Activated naive CD8-positive, alpha-beta T cell treated with anti-CD3 and anti-CD28 coated beads, Interleukin-2, amount 10 ng/mL, durations not matched to agents 7 days and 5 days (primary cell): Measurements from ENCODE around the gene DPYD. TPM values are rescaled to one million over a fixed set of nuclear protein-coding genes. Genes with fewer than 3 reads are reported as not detected.

Experiments
- ATAC-seq: fragments of 150-1000 bp; cut with Tn5 transposase; one replicate; pipeline ENCODE4 v1.10.0; 2021; ENCODE audit warnings: low read depth, moderate library complexity
- POLR2A ChIA-PET: fragments of 350-600 bp; sonication (Branson Sonifier 250); formaldehyde crosslinking; loops from one replicate; lab custom pipeline; 2021; ENCODE audit warnings: antibody characterized with exemption; lab: Charles Lee
- DNase-seq: peaks from one replicate; pipeline ENCODE4 v3.0.0; 2021
- H3K27ac Mint-ChIP-seq: one replicate; pipeline ENCODE4 v1.8.0; 2022; ENCODE audit warnings: mild to moderate bottlenecking, mixed read lengths
- H3K27me3 Mint-ChIP-seq: one replicate; pipeline ENCODE4 v1.8.0; 2022; ENCODE audit warnings: mild to moderate bottlenecking, moderate library complexity, mixed read lengths
- H3K36me3 Mint-ChIP-seq: one replicate; pipeline ENCODE4 v1.8.0; 2021; ENCODE audit warnings: mild to moderate bottlenecking, mixed read lengths
- H3K4me1 Mint-ChIP-seq: one replicate; pipeline ENCODE4 v1.8.0; 2021; ENCODE audit warnings: mixed read lengths
- H3K4me3 Mint-ChIP-seq: one replicate; pipeline ENCODE4 v1.8.0; 2022; ENCODE audit warnings: mild to moderate bottlenecking, moderate library complexity, mixed read lengths
- H3K9me3 Mint-ChIP-seq: one replicate; pipeline ENCODE4 v1.8.0; 2021; ENCODE audit warnings: mixed read lengths
- total RNA-seq, 2 experiments: library from RNA; stranded (reverse); gene quantifications; one replicate each; pipeline ENCODE4 v1.2.3, GENCODE V29; 2021

DPYD gene
- total RNA-seq, 2 experiments from 2014 or later: 42.0 to 42.3 TPM

GRCh38 chr1:97077221-97077620 is 843.6 kb downstream of the DPYD start:
- ATAC-seq (no peak), DNase-seq (no peak)
- Mint-ChIP-seq H3K36me3 (peaks cover 2% of the 10 kb centered on the region), H3K4me1 (no peaks in the 10 kb centered on the region), H3K27me3 (no peaks in the 10 kb centered on the region), H3K9me3 (no peaks in the 10 kb centered on the region), H3K27ac (no peak overlapping the region), H3K4me3 (no peak overlapping the region)
- POLR2A ChIA-PET: no interaction called here

DNA sequence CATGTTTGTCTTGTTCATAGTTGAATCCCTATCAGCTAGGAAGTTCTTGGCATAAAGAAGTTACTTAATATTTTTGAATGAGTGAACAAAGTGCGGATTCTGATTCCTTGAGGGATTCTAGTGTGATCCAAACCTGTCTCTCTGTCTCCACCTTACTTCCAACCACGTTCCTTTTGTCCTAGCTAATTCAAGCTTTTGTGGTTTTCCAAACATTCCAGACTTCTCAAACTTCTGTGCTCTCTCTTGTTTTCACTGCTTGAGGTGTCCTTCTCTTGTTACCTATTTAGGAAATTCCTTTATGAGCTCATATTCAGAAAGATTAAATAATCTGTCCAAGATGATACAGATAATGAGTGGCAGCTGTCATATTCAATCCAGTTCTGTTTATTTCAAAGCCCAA is 846.1 kb downstream of the DPYD start:
- H3K27me3 Mint-ChIP-seq: no peaks in the 10 kb centered on the region
- no peak overlapping the region for H3K4me3 Mint-ChIP-seq
- DNase-seq (no peak), ATAC-seq (no peak)
- H3K9me3 Mint-ChIP-seq: no peaks in the 10 kb centered on the region
- peaks cover 2% of the 10 kb centered on the region for H3K36me3 Mint-ChIP-seq
- POLR2A ChIA-PET: no interaction called here
- H3K27ac Mint-ChIP-seq: no peak overlapping the region
- peaks cover 1% of the 10 kb centered on the region for H3K4me1 Mint-ChIP-seq

DNA sequence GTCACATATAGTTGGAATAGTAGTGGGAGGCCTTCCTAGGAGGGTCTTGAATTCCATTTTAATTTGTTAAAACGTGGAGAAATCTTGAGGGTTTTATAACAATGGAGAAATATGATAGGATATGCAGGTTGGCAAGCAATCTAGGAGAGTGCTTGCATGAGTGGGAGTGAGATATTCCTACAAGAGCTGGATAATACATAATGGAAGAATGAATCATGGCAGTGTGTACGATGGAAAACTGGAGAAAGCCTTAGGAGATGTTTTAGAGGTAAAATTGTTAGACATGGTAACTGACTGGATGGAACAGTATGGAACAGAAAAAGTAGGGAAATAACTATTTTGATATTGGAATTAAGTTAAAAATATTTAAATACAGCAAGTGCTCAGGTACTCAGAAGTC is 846.9 kb downstream of the DPYD start:
- H3K27me3 Mint-ChIP-seq: no peaks in the 10 kb centered on the region
- POLR2A ChIA-PET: no interaction called here
- no peak for ATAC-seq
- peaks cover 1% of the 10 kb centered on the region for H3K9me3 Mint-ChIP-seq
- H3K4me1 Mint-ChIP-seq: peaks cover 1% of the 10 kb centered on the region
- no peak overlapping the region for H3K27ac Mint-ChIP-seq
- H3K36me3 Mint-ChIP-seq: peaks cover under 1% of the 10 kb centered on the region
- no peak for DNase-seq
- no peak overlapping the region for H3K4me3 Mint-ChIP-seq

DNA sequence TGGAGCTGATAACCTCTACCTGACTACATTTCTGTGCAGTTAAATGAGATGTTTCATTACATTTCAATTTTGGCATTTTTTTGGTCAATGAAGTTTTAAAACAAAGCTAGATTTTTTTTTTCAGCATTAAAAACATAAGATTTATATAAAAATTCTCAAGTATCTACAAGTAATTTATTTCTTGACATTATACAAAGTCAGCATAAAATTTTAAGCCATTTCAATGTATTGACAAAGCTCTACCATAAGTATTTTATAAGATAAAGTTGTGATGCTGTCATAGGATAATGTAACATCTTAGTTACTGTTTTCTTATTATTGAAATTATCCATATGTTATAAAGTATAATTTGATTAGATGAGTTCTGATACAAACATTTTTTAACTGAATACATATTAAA is 847.7 kb downstream of the DPYD start:
- peaks cover 1% of the 10 kb centered on the region for H3K4me1 Mint-ChIP-seq
- no peaks in the 10 kb centered on the region for H3K36me3 Mint-ChIP-seq
- POLR2A ChIA-PET: no interaction called here
- H3K9me3 Mint-ChIP-seq: peaks cover 1% of the 10 kb centered on the region
- H3K4me3 Mint-ChIP-seq: no peak overlapping the region
- H3K27ac Mint-ChIP-seq: no peak overlapping the region
- ATAC-seq (no peak), DNase-seq (no peak)
- H3K27me3 Mint-ChIP-seq: no peaks in the 10 kb centered on the region

- peaks cover 1% of the 10 kb centered on the region for H3K9me3 Mint-ChIP-seq
- no peak overlapping the region for H3K27ac Mint-ChIP-seq
- no peak overlapping the region for H3K4me3 Mint-ChIP-seq
- POLR2A ChIA-PET: no interaction called here
- H3K36me3 Mint-ChIP-seq: no peaks in the 10 kb centered on the region
- no peak for ATAC-seq
- no peak for DNase-seq
- H3K4me1 Mint-ChIP-seq: peaks cover 1% of the 10 kb centered on the region
- H3K27me3 Mint-ChIP-seq: no peaks in the 10 kb centered on the region
These were observed 849.7 kb downstream of the DPYD start for GRCh38 chr1:97071173-97071572.

GRCh38 chr1:97070376-97070775 is 850.5 kb downstream of the DPYD start:
- H3K27ac Mint-ChIP-seq: no peak overlapping the region
- H3K9me3 Mint-ChIP-seq: peaks cover 1% of the 10 kb centered on the region
- no peak for DNase-seq
- peaks cover 1% of the 10 kb centered on the region for H3K4me1 Mint-ChIP-seq
- POLR2A ChIA-PET: no interaction called here
- no peaks in the 10 kb centered on the region for H3K36me3 Mint-ChIP-seq
- H3K4me3 Mint-ChIP-seq: no peak overlapping the region
- H3K27me3 Mint-ChIP-seq: no peaks in the 10 kb centered on the region
- ATAC-seq: no peak

DNA sequence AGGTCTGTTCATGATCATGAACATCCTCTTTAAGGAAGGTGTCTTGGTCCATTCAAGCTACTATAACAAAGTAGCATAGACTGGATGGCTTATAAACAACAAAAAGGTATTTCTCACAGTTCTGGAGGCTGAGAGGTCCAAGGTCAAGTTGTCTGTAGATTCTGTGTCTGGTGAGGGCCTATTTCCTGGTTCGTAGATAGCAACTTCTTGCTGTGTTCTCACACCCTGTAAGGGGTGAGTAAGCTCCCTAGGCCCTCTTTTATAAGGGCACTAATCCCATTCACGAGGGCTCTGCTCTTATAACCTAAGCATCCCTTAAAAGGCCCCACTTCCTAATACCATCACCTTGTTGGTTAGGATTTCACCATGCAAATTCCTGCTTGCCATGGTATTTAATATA is 851.5 kb downstream of the DPYD start:
- H3K27ac Mint-ChIP-seq: no peak overlapping the region

DNA sequence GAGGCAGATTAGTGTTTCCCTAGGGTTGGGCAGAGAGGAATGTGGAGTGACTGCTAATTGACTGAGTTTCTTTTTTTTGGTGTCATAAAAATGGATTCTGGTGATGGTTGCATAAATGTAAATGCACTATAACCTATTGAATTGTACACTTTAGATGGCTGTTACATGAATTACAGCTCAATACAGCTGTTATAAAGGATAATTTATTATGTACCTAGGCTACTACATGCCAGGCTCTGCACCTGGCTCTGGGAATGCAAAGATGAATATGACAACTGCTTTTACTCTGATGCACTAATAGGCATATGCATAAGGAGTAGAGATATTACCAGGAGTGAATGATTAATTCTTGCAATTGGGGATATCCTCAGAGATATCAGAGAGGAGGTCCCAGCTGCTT is 854.0 kb downstream of the DPYD start:
- H3K9me3 Mint-ChIP-seq: peaks cover 4% of the 10 kb centered on the region
- H3K36me3 Mint-ChIP-seq: no peaks in the 10 kb centered on the region
- H3K4me1 Mint-ChIP-seq: peaks cover 1% of the 10 kb centered on the region
- POLR2A ChIA-PET: no interaction called here
- no peak for ATAC-seq
- no peaks in the 10 kb centered on the region for H3K27me3 Mint-ChIP-seq
- no peak for DNase-seq
- no peak overlapping the region for H3K27ac Mint-ChIP-seq
- no peak overlapping the region for H3K4me3 Mint-ChIP-seq

More for the DNA sequence above, 851.5 kb downstream of the DPYD start:
- H3K36me3 Mint-ChIP-seq: no peaks in the 10 kb centered on the region
- DNase-seq (no peak), ATAC-seq (no peak)
- no peak overlapping the region for H3K4me3 Mint-ChIP-seq
- POLR2A ChIA-PET: no interaction called here
- H3K9me3 Mint-ChIP-seq: peaks cover 1% of the 10 kb centered on the region
- peaks cover 1% of the 10 kb centered on the region for H3K4me1 Mint-ChIP-seq
- H3K27me3 Mint-ChIP-seq: no peaks in the 10 kb centered on the region

- peaks cover 9% of the 10 kb centered on the region for H3K9me3 Mint-ChIP-seq
- no peak for ATAC-seq
- H3K4me3 Mint-ChIP-seq: no peak overlapping the region
- POLR2A ChIA-PET: no interaction called here
- H3K36me3 Mint-ChIP-seq: no peaks in the 10 kb centered on the region
- H3K27me3 Mint-ChIP-seq: no peaks in the 10 kb centered on the region
- H3K27ac Mint-ChIP-seq: no peak overlapping the region
- H3K4me1 Mint-ChIP-seq: no peaks in the 10 kb centered on the region
- DNase-seq: no peak
These were observed 857.3 kb downstream of the DPYD start for GRCh38 chr1:97063532-97063931.

DNA sequence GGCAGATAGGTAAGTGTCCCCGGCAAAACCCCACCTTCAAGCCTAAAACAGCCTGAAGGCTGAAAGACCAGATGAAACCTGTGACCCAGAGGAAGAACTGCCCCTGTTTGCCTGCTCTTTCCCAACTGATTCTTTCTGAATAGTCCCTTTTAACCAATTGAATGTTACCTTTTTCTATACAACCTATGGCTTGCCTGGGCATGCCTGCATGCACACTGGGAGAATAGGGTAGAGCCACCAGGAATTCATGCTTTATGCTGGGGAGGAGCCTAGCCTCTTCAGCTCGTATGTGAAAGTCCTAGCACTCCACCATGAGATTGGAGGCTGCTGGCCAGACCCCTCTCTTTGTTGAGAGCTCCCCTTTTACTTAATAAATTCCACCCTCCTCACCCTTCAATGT is 859.2 kb downstream of the DPYD start:
- no peak for DNase-seq
- H3K27ac Mint-ChIP-seq: no peak overlapping the region
- peaks cover 9% of the 10 kb centered on the region for H3K9me3 Mint-ChIP-seq
- no peak for ATAC-seq
- H3K4me3 Mint-ChIP-seq: no peak overlapping the region
- no peaks in the 10 kb centered on the region for H3K36me3 Mint-ChIP-seq
- no peaks in the 10 kb centered on the region for H3K4me1 Mint-ChIP-seq
- H3K27me3 Mint-ChIP-seq: no peaks in the 10 kb centered on the region
- POLR2A ChIA-PET: no interaction called here

DNA sequence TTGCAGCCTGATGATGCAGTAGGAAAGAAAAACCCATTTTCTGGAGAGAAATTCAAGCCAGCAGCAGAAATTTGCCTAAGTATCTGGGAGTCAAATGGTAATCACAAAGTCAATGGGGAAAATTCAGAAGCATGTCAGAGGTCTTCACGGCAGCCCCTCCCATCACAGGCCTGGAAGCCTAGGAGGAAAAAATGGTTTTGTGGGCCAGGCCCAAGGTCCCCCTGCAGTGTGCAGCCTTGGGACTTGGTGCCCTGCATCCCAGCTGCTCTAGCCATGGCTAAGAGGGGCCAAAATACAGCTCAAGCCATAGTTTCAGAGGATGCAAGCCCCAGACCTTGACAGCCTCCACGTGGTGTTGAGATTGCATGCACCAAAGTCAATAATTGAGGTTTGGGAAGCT is 864.4 kb downstream of the DPYD start:
- Mint-ChIP-seq H3K27me3 (no peaks in the 10 kb centered on the region), H3K27ac (no peak overlapping the region), H3K9me3 (peaks cover 13% of the 10 kb centered on the region), H3K36me3 (no peaks in the 10 kb centered on the region), H3K4me3 (no peak overlapping the region), H3K4me1 (no peaks in the 10 kb centered on the region)
- ATAC-seq: no peak
- DNase-seq: no peak
- POLR2A ChIA-PET: no interaction called here

DNA sequence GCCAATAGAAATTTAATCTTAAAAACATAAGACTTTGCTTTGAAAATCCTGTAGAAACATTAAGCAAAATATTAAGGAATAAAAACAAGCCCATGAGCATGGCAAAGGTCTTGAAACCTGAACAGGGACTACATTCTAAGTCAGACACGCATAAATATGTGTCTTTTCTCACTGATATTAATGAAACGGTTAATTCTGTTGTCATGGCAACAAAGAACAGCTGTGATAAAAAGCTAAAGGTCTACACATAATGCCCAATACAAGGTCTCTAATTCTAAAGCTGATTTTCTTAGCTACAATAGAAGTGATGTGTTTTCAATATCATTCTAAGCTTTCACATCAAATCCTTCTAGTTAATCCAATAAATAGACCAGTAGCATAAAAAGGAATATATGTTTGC is 867.6 kb downstream of the DPYD start:
- Mint-ChIP-seq H3K27ac (no peak overlapping the region), H3K36me3 (no peaks in the 10 kb centered on the region), H3K9me3 (peaks cover 8% of the 10 kb centered on the region), H3K27me3 (no peaks in the 10 kb centered on the region), H3K4me1 (no peaks in the 10 kb centered on the region), H3K4me3 (no peak overlapping the region)
- DNase-seq (no peak), ATAC-seq (no peak)
- POLR2A ChIA-PET: no interaction called here

DNA sequence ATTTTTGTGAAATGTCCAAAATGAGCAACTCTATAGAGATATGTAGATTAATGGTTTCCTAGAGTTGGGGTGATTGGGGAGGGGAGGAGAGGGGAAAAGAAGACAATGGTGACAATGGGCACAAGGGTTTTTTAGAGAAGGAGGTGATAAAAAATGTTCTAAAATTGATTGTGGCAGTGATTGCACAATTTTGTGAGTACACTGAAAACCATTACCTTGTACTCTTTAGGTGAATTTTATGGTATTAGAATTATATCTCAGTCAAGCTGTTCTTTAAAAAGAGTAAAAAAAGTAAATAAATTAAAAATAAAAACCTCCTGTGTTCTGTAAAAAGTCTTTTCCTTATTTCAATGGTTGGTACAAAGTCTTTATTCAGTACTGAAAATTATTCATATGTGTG is 869.0 kb downstream of the DPYD start:
- no peak for ATAC-seq
- POLR2A ChIA-PET: no interaction called here
- H3K4me3 Mint-ChIP-seq: no peak overlapping the region
- DNase-seq: no peak
- H3K27me3 Mint-ChIP-seq: no peaks in the 10 kb centered on the region
- no peaks in the 10 kb centered on the region for H3K4me1 Mint-ChIP-seq
- H3K27ac Mint-ChIP-seq: no peak overlapping the region
- H3K9me3 Mint-ChIP-seq: peaks cover 8% of the 10 kb centered on the region
- no peaks in the 10 kb centered on the region for H3K36me3 Mint-ChIP-seq

DNA sequence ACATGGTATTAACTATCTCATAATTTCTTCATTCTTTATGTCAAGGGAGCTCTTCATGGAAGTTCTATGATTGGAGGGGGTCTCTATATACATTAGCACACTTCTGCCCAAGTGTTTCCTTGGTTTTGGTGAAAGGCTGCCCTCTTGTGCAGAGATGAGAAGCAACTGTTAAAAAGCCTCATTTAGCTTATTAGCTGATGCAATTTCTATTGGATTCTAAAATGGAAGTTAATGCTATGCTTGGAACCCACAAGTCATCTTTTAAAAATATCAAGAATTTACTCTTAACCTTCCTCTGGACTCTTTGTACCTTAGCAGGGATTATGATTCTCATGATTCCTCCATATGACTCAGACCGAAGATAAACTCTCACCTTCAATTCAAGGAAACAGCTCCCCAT is 870.3 kb downstream of the DPYD start:
- H3K27me3 Mint-ChIP-seq: no peaks in the 10 kb centered on the region
- peaks cover 3% of the 10 kb centered on the region for H3K9me3 Mint-ChIP-seq
- no peak for DNase-seq
- POLR2A ChIA-PET: no interaction called here
- ATAC-seq: no peak
- H3K4me1 Mint-ChIP-seq: no peaks in the 10 kb centered on the region
- H3K27ac Mint-ChIP-seq: no peak overlapping the region
- no peaks in the 10 kb centered on the region for H3K36me3 Mint-ChIP-seq
- H3K4me3 Mint-ChIP-seq: no peak overlapping the region

DNA sequence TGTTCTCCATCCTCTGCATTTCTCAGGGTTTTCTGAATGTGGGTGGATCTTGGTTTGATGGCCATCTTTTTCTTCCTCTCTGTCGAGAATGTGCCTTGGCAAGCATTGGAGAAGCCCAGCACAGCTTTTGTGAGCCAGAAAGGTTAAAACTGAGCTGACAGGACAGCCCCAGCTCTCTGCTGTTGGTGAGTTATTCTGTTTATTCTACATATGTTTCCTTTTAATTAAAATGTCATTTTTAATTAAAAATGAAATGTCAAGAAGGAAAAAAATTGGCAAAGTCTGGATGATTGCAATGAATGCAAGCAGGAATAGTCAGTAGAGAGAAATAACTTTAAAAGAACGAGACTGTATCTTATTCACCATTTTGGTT is 873.4 kb downstream of the DPYD start:
- Mint-ChIP-seq H3K27me3 (no peaks in the 10 kb centered on the region), H3K27ac (no peak overlapping the region), H3K9me3 (no peaks in the 10 kb centered on the region), H3K36me3 (no peaks in the 10 kb centered on the region), H3K4me1 (no peaks in the 10 kb centered on the region), H3K4me3 (no peak overlapping the region)
- ATAC-seq: no peak
- POLR2A ChIA-PET: no interaction called here
- DNase-seq: no peak
